ENCODE measurements around the gene GLT6D1.

Gene GLT6D1

GRCh38 chr9:135639196-135639595 lies at the start of gene GLT6D1:
TSS of gene GLT6D1 (minus strand) at chr9:135639540. CDS start at chr9:135639187, 353 bp downstream.
- no peak within 1 kb of the TSS for H3K27ac ChIP-seq
- H3K4me3 ChIP-seq, result no peak within 1 kb of the TSS
- DNase-seq (ENCODE audit: low spot score), result no peak
- no peak for TF ChIP-seq CTCF (IDR thresholded peaks at IDR 0.05)

DNA sequence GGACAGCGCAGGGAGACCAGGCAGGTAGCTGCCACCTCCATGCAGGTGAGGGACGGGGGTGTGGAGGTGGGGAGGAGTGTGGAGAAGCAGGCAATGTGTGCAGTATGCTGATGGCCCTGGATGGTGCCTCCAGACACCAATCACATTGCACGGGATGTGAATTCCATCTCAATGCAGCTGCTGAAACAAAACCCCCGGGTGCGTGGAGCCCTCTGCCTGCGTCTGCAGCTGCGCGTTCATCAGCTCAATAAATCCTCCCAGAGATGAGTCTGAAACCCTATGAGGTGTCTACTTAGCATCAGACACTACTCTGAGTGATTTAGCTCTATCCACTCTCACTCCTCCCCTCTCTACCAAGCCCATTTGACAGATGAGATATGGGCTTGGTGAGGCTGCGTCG lies 49.7 kb upstream of the GLT6D1 start:
- no peak for DNase-seq (ENCODE audit: low spot score)
- no peak for TF ChIP-seq CTCF (IDR thresholded peaks at IDR 0.05)
- Histone ChIP-seq H3K27ac (no peak overlapping the region), H3K4me3 (no peak overlapping the region)

DNA sequence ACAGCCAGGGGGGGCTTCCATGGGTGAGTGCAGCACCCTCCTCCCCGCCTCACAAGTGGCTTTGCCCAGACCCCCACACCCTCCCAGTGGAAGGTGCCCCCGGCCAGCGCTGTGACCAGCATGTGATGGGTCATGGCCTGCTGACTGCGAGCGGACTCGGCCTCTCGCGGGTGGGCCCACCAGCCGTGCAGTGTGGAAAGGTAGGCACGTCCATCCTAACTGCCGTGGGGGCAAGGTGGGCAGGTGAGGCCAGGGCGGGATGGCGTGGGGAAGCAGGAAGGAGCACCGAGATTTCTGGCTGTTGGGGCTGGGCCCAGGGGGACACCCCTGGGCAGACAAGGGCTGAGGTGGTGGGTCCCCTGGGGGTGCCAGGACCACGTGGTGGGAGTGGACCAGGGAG lies 47.9 kb upstream of the GLT6D1 start:
- Histone ChIP-seq H3K27ac (no peak overlapping the region), H3K4me3 (no peak overlapping the region)
- no peak for TF ChIP-seq CTCF (IDR thresholded peaks at IDR 0.05)
- DNase-seq (ENCODE audit: low spot score), result no peak

- no peak for TF ChIP-seq CTCF (IDR thresholded peaks at IDR 0.05)
- Histone ChIP-seq H3K27ac (no peak overlapping the region), H3K4me3 (no peak overlapping the region)
- no peak for DNase-seq (ENCODE audit: low spot score)
These were observed 45.4 kb upstream of the GLT6D1 start for GRCh38 chr9:135684691-135685090.

GRCh38 chr9:135683401-135684034 lies 44.2 kb upstream of the GLT6D1 start:
- no peak for TF ChIP-seq CTCF (IDR thresholded peaks at IDR 0.05)
- DNase-seq (ENCODE audit: low spot score), result no peak
- H3K4me3 ChIP-seq, result no peak overlapping the region
- H3K27ac ChIP-seq, result no peak overlapping the region

GRCh38 chr9:135681161-135681560 lies 41.8 kb upstream of the GLT6D1 start:
- H3K27ac ChIP-seq, result no peak overlapping the region
- TF ChIP-seq CTCF (IDR thresholded peaks at IDR 0.05), result no peak

DNA sequence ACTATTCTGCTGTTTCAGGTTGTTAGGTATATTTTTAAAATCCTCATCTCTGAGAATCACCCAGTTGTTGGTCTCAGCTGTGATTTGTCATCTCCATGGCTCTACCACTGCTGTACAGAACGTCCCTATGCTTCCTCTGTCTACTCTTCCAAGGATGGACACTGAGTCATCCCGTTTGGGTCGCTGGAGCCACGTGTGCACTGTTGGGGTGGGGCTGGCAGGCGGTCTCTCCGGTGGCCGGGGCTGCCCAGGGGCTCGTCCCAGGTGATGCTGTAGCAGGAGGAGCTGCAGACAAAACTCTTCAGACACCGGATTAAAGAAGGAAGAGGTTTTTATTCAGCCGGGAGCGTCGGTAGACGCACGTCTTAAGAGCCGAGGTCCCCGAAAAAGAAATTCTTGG lies 40.7 kb upstream of the GLT6D1 start:
- TF ChIP-seq CTCF (IDR thresholded peaks at IDR 0.05), result no peak
- H3K27ac ChIP-seq, result no peak overlapping the region
- no peak for DNase-seq (ENCODE audit: low spot score)
- H3K4me3 ChIP-seq, result no peak overlapping the region

More at GRCh38 chr9:135681161-135681560, 41.8 kb upstream of the GLT6D1 start:
- no peak overlapping the region for H3K4me3 ChIP-seq
- no peak for DNase-seq (ENCODE audit: low spot score)
